H1 (cell line): ENCODE results near the gene PHEX. TPM values are rescaled to one million over a fixed set of nuclear protein-coding genes. Genes with fewer than 3 reads are reported as not detected.

Experiments used
- CTCF ChIA-PET: fragments of 300-600 bp; sonication (Branson Sonifier 250); formaldehyde crosslinking; loops from one replicate; lab custom pipeline; 2021; ENCODE audit not compliant: partially characterized antibody; lab: Charles Lee
- POLR2A ChIA-PET: fragments of 300-600 bp; sonication (Branson Sonifier 250); formaldehyde crosslinking; loops from one replicate; lab custom pipeline; 2021; ENCODE audit warnings: inconsistent platforms; ENCODE audit not compliant: partially characterized antibody; lab: Charles Lee
- DNase-seq, 2 experiments: peaks; one replicate each; pipeline versions ENCODE4 v3.0.0 to v3.0.0-alpha.2; 2010 to 2022; ENCODE audit warnings: low spot score in 2 of 2, low read depth in 1 of 2, mixed read lengths in 1 of 2
- FAIRE-seq: peaks from 2 replicates; lab custom pipeline; 2011; peaks lifted over from hg19 to GRCh38; lab: Jason Lieb, UNC
- H2AFZ ChIP-seq: 2 replicates; pipeline ENCODE4 v1.8.1; 2012; ENCODE audit warnings: low read length, inconsistent platforms
- H2AK5ac ChIP-seq: 2 replicates; pipeline ENCODE4 v1.6.1; 2013; ENCODE audit warnings: low read depth, low read length
- H2BK120ac ChIP-seq: replicated peaks from 2 replicates; pipeline ENCODE3; 2013; ENCODE audit warnings: low read depth, low read length, inconsistent platforms
- H2BK12ac ChIP-seq: 2 replicates; pipeline ENCODE4 v1.6.1; 2013; ENCODE audit warnings: low read depth, low read length
- H2BK15ac ChIP-seq: 2 replicates; pipeline ENCODE4 v1.6.1; 2013; ENCODE audit warnings: low read length
- H2BK20ac ChIP-seq: 2 replicates; pipeline ENCODE4 v1.6.1; 2013; ENCODE audit warnings: low read length
- H2BK5ac ChIP-seq: 2 replicates; pipeline ENCODE4 v1.6.1; 2013; ENCODE audit warnings: low read depth, low read length
- H3K14ac ChIP-seq: 2 replicates; pipeline ENCODE4 v1.6.1; 2013; ENCODE audit warnings: inconsistent platforms; ENCODE audit not compliant: insufficient read length
- H3K18ac ChIP-seq: 2 replicates; pipeline ENCODE4 v1.6.1; 2013; ENCODE audit warnings: low read length; ENCODE audit errors: extremely low read depth
- H3K23ac ChIP-seq: 2 replicates; pipeline ENCODE4 v1.6.1; 2013; ENCODE audit warnings: inconsistent platforms; ENCODE audit not compliant: insufficient read length
- H3K23me2 ChIP-seq: 2 replicates; pipeline ENCODE4 v1.6.1; 2013; ENCODE audit warnings: low read depth, low read length
- H3K27ac ChIP-seq: 2 replicates; pipeline ENCODE4 v1.6.1; 2011; ENCODE audit warnings: low read depth, low read length, inconsistent platforms
- H3K27me3 ChIP-seq, 4 experiments: replicated peaks in 1 of 4; 1 replicate in 1 of 4; 2 replicates in 3 of 4; pipeline versions ENCODE4 v1.6.1 to v1.8.1; 2011 to 2013; ENCODE audit warnings: low read length in 3 of 4, mild to moderate bottlenecking in 3 of 4, inconsistent platforms in 2 of 4, mixed read lengths in 2 of 4, moderate library complexity in 1 of 4; ENCODE audit not compliant: control insufficient read depth in 3 of 4, insufficient read depth in 3 of 4; ENCODE audit errors: extremely low read depth in 1 of 4
- H3K36me3 ChIP-seq, 4 experiments: 2 replicates each; pipeline versions ENCODE4 v1.6.1 to v1.8.1; 2011 to 2013; ENCODE audit warnings: mild to moderate bottlenecking in 4 of 4, low read length in 3 of 4, moderate library complexity in 2 of 4, control low read depth in 1 of 4, inconsistent platforms in 1 of 4; ENCODE audit not compliant: insufficient read depth in 4 of 4, control insufficient read depth in 2 of 4
- H3K4ac ChIP-seq: replicated peaks from 2 replicates; pipeline ENCODE3; 2013; ENCODE audit warnings: low read length, low read depth, mixed read lengths, inconsistent platforms; ENCODE audit not compliant: insufficient read length
- H3K4me1 ChIP-seq, 4 experiments: replicated peaks in 1 of 4; 1 replicate in 1 of 4; 2 replicates in 3 of 4; pipeline versions ENCODE4 v1.6.1 to v1.8.1; 2011 to 2013; ENCODE audit warnings: low read length in 3 of 4, inconsistent platforms in 2 of 4, mixed read lengths in 1 of 4; ENCODE audit not compliant: insufficient read depth in 4 of 4, control insufficient read depth in 3 of 4
- H3K4me2 ChIP-seq, 2 experiments: 2 replicates each; pipeline versions ENCODE4 v1.6.1 to v1.8.1; 2011 to 2013; ENCODE audit warnings: low read depth in 2 of 2, low read length in 2 of 2, control low read depth in 1 of 2, inconsistent platforms in 1 of 2, mild to moderate bottlenecking in 1 of 2; ENCODE audit not compliant: insufficient read depth in 1 of 2
- H3K4me3 ChIP-seq, 4 experiments: fragments of 200-600, 300-600 bp in 1 of 4; sonication (generic), shearing (Covaris generic), sonication (Bioruptor Twin) in 1 of 4; 2 replicates each; pipeline versions ENCODE4 v1.5.1 to v1.8.1; 2011 to 2016; ENCODE audit warnings: low read length in 4 of 4, low read depth in 3 of 4, control low read depth in 2 of 4, inconsistent platforms in 2 of 4, mild to moderate bottlenecking in 2 of 4, mixed read lengths in 1 of 4, moderate library complexity in 1 of 4; ENCODE audit not compliant: insufficient read depth in 2 of 4; ENCODE audit errors: extremely low read depth in 1 of 4
- H3K56ac ChIP-seq: replicated peaks from 2 replicates; pipeline ENCODE3; 2013; ENCODE audit warnings: low read depth, mild to moderate bottlenecking, mixed read lengths, low read length, inconsistent platforms; ENCODE audit not compliant: insufficient read length
- H3K79me1 ChIP-seq: 2 replicates; pipeline ENCODE4 v1.6.1; 2013; ENCODE audit warnings: low read depth, low read length, control low read depth
- H3K79me2 ChIP-seq, 2 experiments: 2 replicates each; pipeline versions ENCODE4 v1.6.1 to v1.8.1; 2012 to 2013; ENCODE audit warnings: low read length in 2 of 2, mild to moderate bottlenecking in 2 of 2, inconsistent platforms in 1 of 2; ENCODE audit not compliant: insufficient read depth in 2 of 2, control insufficient read depth in 1 of 2
- H3K9ac ChIP-seq, 4 experiments: replicated peaks in 1 of 4; 1 replicate in 1 of 4; 2 replicates in 3 of 4; pipeline versions ENCODE4 v1.6.1 to v1.8.1; 2011 to 2013; ENCODE audit warnings: low read depth in 3 of 4, low read length in 3 of 4, control low read depth in 2 of 4, mild to moderate bottlenecking in 2 of 4, moderate library complexity in 2 of 4, inconsistent platforms in 1 of 4; ENCODE audit errors: extremely low read depth in 1 of 4
- H3K9me3 ChIP-seq, 2 experiments: 2 replicates each; pipeline versions ENCODE4 v1.6.1 to v1.8.1; 2012 to 2013; ENCODE audit warnings: mild to moderate bottlenecking in 2 of 2, moderate library complexity in 2 of 2, control low read depth in 1 of 2, inconsistent platforms in 1 of 2, low read depth in 1 of 2, low read length in 1 of 2, mixed read lengths in 1 of 2; ENCODE audit not compliant: insufficient read depth in 2 of 2
- H4K20me1 ChIP-seq, 2 experiments: replicated peaks in 1 of 2; 2 replicates each; pipeline versions ENCODE3 to v1.8.1; 2011 to 2013; ENCODE audit warnings: inconsistent platforms in 2 of 2, low read length in 2 of 2, mild to moderate bottlenecking in 1 of 2; ENCODE audit not compliant: insufficient read depth in 2 of 2, control insufficient read depth in 1 of 2
- H4K5ac ChIP-seq: 2 replicates; pipeline ENCODE4 v1.6.1; 2013; ENCODE audit warnings: low read length, low read depth, mixed read lengths, inconsistent platforms; ENCODE audit not compliant: insufficient read length
- H4K8ac ChIP-seq: 2 replicates; pipeline ENCODE4 v1.8.0; 2013; ENCODE audit warnings: mild to moderate bottlenecking, moderate library complexity, low read length, inconsistent platforms; ENCODE audit not compliant: insufficient read depth; ENCODE audit errors: extremely low read depth
- H4K91ac ChIP-seq: replicated peaks from 2 replicates; pipeline ENCODE3; 2013; ENCODE audit warnings: low read length, mixed read lengths, inconsistent platforms; ENCODE audit not compliant: insufficient read length
- CBX5 ChIP-seq: fragments of 300-800, 300-1000 bp; sonication (generic); IDR thresholded peaks from 2 replicates; pipeline ENCODE4 v1.7.1; 2016; ENCODE audit warnings: antibody characterized with exemption, low read length, low read depth
- CBX8 ChIP-seq: fragments of 300-800, 300-1000 bp; sonication (generic); IDR thresholded peaks from 2 replicates; pipeline ENCODE4 v1.7.1; 2016; ENCODE audit warnings: low read depth, low read length, borderline replicate concordance
- CHD2 ChIP-seq: IDR thresholded peaks from 2 replicates; pipeline ENCODE4 v1.6.1; 2012; ENCODE audit warnings: low read length, improper control_type of control experiment
- CTCF ChIP-seq, 3 experiments: IDR thresholded peaks; 1 replicate in 2 of 3; 2 replicates in 1 of 3; pipeline versions ENCODE4 v1.5.1 to v1.6.1; 2011; ENCODE audit warnings: low read length in 3 of 3, mild to moderate bottlenecking in 3 of 3, inconsistent platforms in 2 of 3, low read depth in 1 of 3, moderate library complexity in 1 of 3; ENCODE audit not compliant: insufficient read depth in 1 of 3; ENCODE audit errors: control extremely low read depth in 1 of 3
- EGR1 ChIP-seq: IDR thresholded peaks from 2 replicates; pipeline ENCODE4 v1.6.1; 2011; ENCODE audit warnings: low read depth, low read length, borderline replicate concordance
- PHF8 ChIP-seq: fragments of 200-600 bp; sonication (generic); conservative IDR thresholded peaks from 2 replicates; pipeline ENCODE4 v1.7.1; 2012; ENCODE audit warnings: low read depth, mild to moderate bottlenecking, inconsistent platforms, low read length, moderate library complexity
- POLR2AphosphoS5 ChIP-seq: IDR thresholded peaks from 2 replicates; pipeline ENCODE4 v1.6.1; 2011; ENCODE audit warnings: low read depth, low read length
- RAD21 ChIP-seq, 2 experiments: IDR thresholded peaks in 1 of 2; conservative IDR thresholded peaks in 1 of 2; 2 replicates each; pipeline ENCODE4 v1.6.1; 2011; ENCODE audit warnings: low read depth in 2 of 2, low read length in 2 of 2, improper control_type of control experiment in 1 of 2, inconsistent platforms in 1 of 2, mild to moderate bottlenecking in 1 of 2, moderate library complexity in 1 of 2
- SAP30 ChIP-seq: fragments of 300-600 bp; sonication (generic); IDR thresholded peaks from 2 replicates; pipeline ENCODE4 v1.7.1; 2012; ENCODE audit warnings: low read length, moderate library complexity, mild to moderate bottlenecking, inconsistent platforms; ENCODE audit not compliant: insufficient read depth, insufficient replicate concordance
- ZNF274 ChIP-seq: IDR thresholded peaks from 2 replicates; pipeline ENCODE4 v1.7.0; 2012; ENCODE audit warnings: low read length, borderline replicate concordance; ENCODE audit errors: extremely low read depth
- WGBS, 2 experiments: shearing (Covaris generic) in 1 of 2; methylation state at CpG; one replicate each; pipeline versions ENCODE4 v1.1.6 to v1.1.7; 2013 to 2015; ENCODE audit warnings: low lambda C conversion rate in 2 of 2, mixed read lengths in 2 of 2, inconsistent platforms in 1 of 2, low coverage in 1 of 2, missing lambda C conversion rate in 1 of 2; ENCODE audit not compliant: insufficient replicate concordance in 2 of 2, insufficient coverage in 1 of 2, insufficient read length in 1 of 2; ENCODE audit errors: extremely low coverage in 1 of 2, missing lambda C conversion rate in 1 of 2; 5-methylcytosine and 5-hydroxymethylcytosine counted together
- polyA plus RNA-seq, 7 experiments: library from polyadenylated mRNA; depleted of rRNA in 3 of 7; stranded (reverse) in 5 of 7; unstranded in 2 of 7; fragments of >200 nt in 5 of 7; fragments of 200-250 nt in 2 of 7; gene quantifications; 1 replicate in 5 of 7; 2 replicates in 1 of 7; 4 replicates in 1 of 7; pipeline versions ENCODE4 v1.2.1 to v1.2.3, GENCODE V29; 2011 to 2013; ENCODE audit warnings: missing spikeins in 2 of 7, mixed read lengths in 2 of 7
- total RNA-seq: library from RNA; stranded (reverse); fragmentation: NEBNext Ultra II Directional; extraction: Animal tissue kit (Norgen Biotek cat#: 25700); gene quantifications from 2 replicates; pipeline ENCODE4 v1.2.1, GENCODE V29; 2021

Gene PHEX
- total and polyA plus RNA-seq, 2 of the 8 experiments (the other 6 are each of a cell fraction or from before 2014, with no cell fraction given), result 0.03 to 0.11 TPM

GRCh38 chrX:22278375-22278774, 246.2 kb downstream of the PHEX start:
- no peaks in the 10 kb centered on the region for H3K27me3 ChIP-seq
- no peak overlapping the region for H2BK5ac ChIP-seq
- H3K9ac ChIP-seq, result no peak overlapping the region
- H3K23ac ChIP-seq, result no peak overlapping the region
- POLR2A ChIA-PET, result no interaction called here
- TF ChIP-seq ZNF274 (no peak), RAD21 (IDR thresholded peaks at IDR 0.05 in 1 of 2, conservative IDR thresholded peaks at IDR 0.05 in 1 of 2; ENCODE audit: low read depth in 2 of 2, low read length in 2 of 2) (peak; percentile 35 to 53), POLR2AphosphoS5 (no peak), EGR1 (no peak), CBX5 (no peak), PHF8 (no peak), CHD2 (no peak), SAP30 (no peak), CBX8 (no peak), CTCF (IDR thresholded peaks at IDR 0.05; ENCODE audit: control extremely low read depth in 1 of 3, insufficient read depth in 1 of 3, low read depth in 1 of 3, low read length in 3 of 3) (peak; percentile 5 to 43 (median 27); a peak in 3 of 4 replicates)
- no peak overlapping the region for H4K8ac ChIP-seq
- no peaks in the 10 kb centered on the region for H3K79me2 ChIP-seq
- H3K27ac ChIP-seq, result no peak overlapping the region
- H3K36me3 ChIP-seq, result no peaks in the 10 kb centered on the region
- H3K18ac ChIP-seq, result no peak overlapping the region
- no peaks in the 10 kb centered on the region for H4K20me1 ChIP-seq
- DNase-seq (no peak), FAIRE-seq (peak; percentile 95)
- H2BK15ac ChIP-seq, result no peak overlapping the region
- no peak overlapping the region for H2BK120ac ChIP-seq
- H2BK20ac ChIP-seq, result no peak overlapping the region
- H2BK12ac ChIP-seq, result no peak overlapping the region
- no peak overlapping the region for H3K14ac ChIP-seq
- no peak overlapping the region for H4K91ac ChIP-seq
- no peaks in the 10 kb centered on the region for H3K79me1 ChIP-seq
- CTCF ChIA-PET, result no interaction called here
- 68% methylated on average over 3 of the region's 3 CpGs; no CpG with 5 or more reads in 1 of the 2 experiments for WGBS, 2 experiments
- no peak overlapping the region for H3K56ac ChIP-seq
- no peak overlapping the region for H4K5ac ChIP-seq
- no peaks in the 10 kb centered on the region for H3K4me1 ChIP-seq
- no peak overlapping the region for H3K4me3 ChIP-seq
- no peak overlapping the region for H3K4ac ChIP-seq
- H3K23me2 ChIP-seq, result no peaks in the 10 kb centered on the region
- H3K4me2 ChIP-seq, result no peak overlapping the region
- H3K9me3 ChIP-seq, result no peaks in the 10 kb centered on the region
- no peak overlapping the region for H2AFZ ChIP-seq
- H2AK5ac ChIP-seq, result no peak overlapping the region
